ENCODE data around the gene CBARP. TPM values are rescaled to one million over a fixed set of nuclear protein-coding genes. Genes with fewer than 3 reads are reported as not detected.

CBARP gene
- total and polyA plus RNA-seq, 2 of the 13 experiments (the other 11 are each of a cell fraction or from before 2014, with no cell fraction given) = 1.2 to 1.4 TPM

GRCh38 chr19:1284293-1284978 lies 46.6 kb upstream of the CBARP start (continued):
- TF ChIP-seq SOX6 (IDR thresholded peaks at IDR 0.05) (no peak), SOX6 (CRISPR knock-in tag; IDR thresholded peaks at IDR 0.05) (no peak), CREBL2 (CRISPR knock-in tag; IDR thresholded peaks at IDR 0.05; ENCODE audit: borderline replicate concordance) (no peak), ATAD3A (CRISPR knock-in tag; IDR thresholded peaks at IDR 0.05) (no peak), NR2F6 (IDR thresholded peaks at IDR 0.05) (peak; percentile 59), NR2F6 (CRISPR knock-in tag; IDR thresholded peaks at IDR 0.05) (peak; percentile 32; the same call in 1 of the 2 replicates), ZFP36L2 (CRISPR knock-in tag; IDR thresholded peaks at IDR 0.05) (no peak), JARID2 (CRISPR knock-in tag; IDR thresholded peaks at IDR 0.05; ENCODE audit: insufficient replicate concordance) (no peak)

GRCh38 chr19:1283917-1284292 lies 46.1 kb upstream of the CBARP start:
- POLR2A ChIA-PET = interaction anchor here (0.6 to 3.5 kb wide), 22 partner anchors 8 to 207 kb away, joined by 3 to 61 read pairs (median 6); partner anchors contain the start of genes CIRBP, FAM174C and REEP6
- BruUV-seq (replicated peaks) = no TSS peak
- ATAC-seq (no peak; the same call in 2 of the 3 replicates), FAIRE-seq (no peak), DNase-seq (ENCODE audit: low spot score) (no peak)
- H3K4me1 ChIP-seq (ENCODE audit: insufficient read depth, low read length) = peaks cover 47% of the 10 kb centered on the region
- no CpG with 5 or more reads among the region's 12 CpGs for WGBS (ENCODE audit: low lambda C conversion rate)
- no peaks in the 10 kb centered on the region for H4K20me1 ChIP-seq (ENCODE audit: insufficient read depth, low read length)
- peaks cover 2 to 5% of the 10 kb centered on the region in 2 experiments; a peak in 3 of 5 replicates for H3K36me3 ChIP-seq (replicated peaks in 1 of 2; ENCODE audit: control insufficient read depth in 1 of 2, insufficient read depth in 2 of 2, low read length in 2 of 2)
- peak overlapping the region; percentile 60 for H3K9ac ChIP-seq (ENCODE audit: insufficient read depth, low read depth, low read length)
- intact Hi-C loops (cut with micrococcal nuclease; ENCODE audit: unreplicated experiment) = no loop called here
- no peak overlapping the region for H2AFZ ChIP-seq (ENCODE audit: low read length)
- H3K9me3 ChIP-seq (ENCODE audit: low read length) = no peaks in the 10 kb centered on the region
- peak overlapping the region; percentile 75 for H3K27ac ChIP-seq (ENCODE audit: extremely low read length, insufficient read depth, low read length)
- peak overlapping the region; percentile 89 for H3K4me2 ChIP-seq (ENCODE audit: low read depth, low read length)
- CTCF ChIA-PET (ENCODE audit: low intra/inter-chr PET ratio, low total read pairs) = no interaction called here
- H3K27me3 ChIP-seq (ENCODE audit: control insufficient read depth in 1 of 2, insufficient read depth in 2 of 2, low read length in 2 of 2) = no peaks in the 10 kb centered on the region; a peak in 1 of 5 replicates
- H3K79me2 ChIP-seq (ENCODE audit: insufficient read depth, low read length) = peaks cover 22% of the 10 kb centered on the region
- in situ Hi-C loops (cut with HindIII; ENCODE audit: extremely low pct_ligation_motif_present, low pct_unique_long_range_greater_than_20kb) = loop anchor here (5.0 kb wide), 2 partner anchors 33 to 88 kb away; no protein-coding TSS in a partner anchor
- peak overlapping the region; percentile 59 to 70 (median 63) for H3K4me3 ChIP-seq (replicated peaks in 1 of 3; ENCODE audit: insufficient read depth in 1 of 3, low read depth in 2 of 3, low read length in 3 of 3)
- TF ChIP-seq ZNF766 (CRISPR knock-in tag; IDR thresholded peaks at IDR 0.05; ENCODE audit: borderline replicate concordance) = no peak
- 0 out of 2 replicates have a peak, but pooled peaks have one; percentile 23 for TF ChIP-seq ZC3H13 (CRISPR knock-in tag; IDR thresholded peaks at IDR 0.05)
- no peak for TF ChIP-seq TMF1 (CRISPR knock-in tag; IDR thresholded peaks at IDR 0.05; ENCODE audit: low read depth)
- no peak for TF ChIP-seq SALL2 (CRISPR knock-in tag; IDR thresholded peaks at IDR 0.05)
- no peak for TF ChIP-seq ZMYM2 (CRISPR knock-in tag; IDR thresholded peaks at IDR 0.05)
- TF ChIP-seq SP2 (CRISPR knock-in tag; IDR thresholded peaks at IDR 0.05) = no peak
- no peak for TF ChIP-seq MAFK (conservative IDR thresholded peaks at IDR 0.05 in 1 of 2, IDR thresholded peaks at IDR 0.05 in 1 of 2; ENCODE audit: low read length in 2 of 2)
- peak; percentile 26 for TF ChIP-seq RBM39 (IDR thresholded peaks at IDR 0.05; ENCODE audit: low read depth, low read length, poor library complexity, severe bottlenecking)
- no peak for TF ChIP-seq E2F2 (CRISPR knock-in tag; IDR thresholded peaks at IDR 0.05; ENCODE audit: borderline replicate concordance)
- no peak for TF ChIP-seq RCOR2 (CRISPR knock-in tag; IDR thresholded peaks at IDR 0.05)
- no peak for TF ChIP-seq ZNF746 (CRISPR knock-in tag; IDR thresholded peaks at IDR 0.05)
- TF ChIP-seq ZNF10 (CRISPR knock-in tag; IDR thresholded peaks at IDR 0.05; ENCODE audit: borderline replicate concordance, low read depth) = no peak
- no peak for TF ChIP-seq TCF7 (IDR thresholded peaks at IDR 0.05; ENCODE audit: low read depth)
- no peak for TF ChIP-seq ZNF644 (CRISPR knock-in tag; IDR thresholded peaks at IDR 0.05; ENCODE audit: low read depth)
- no peak for TF ChIP-seq STAG1 (CRISPR knock-in tag; IDR thresholded peaks at IDR 0.05)
- 0 out of 2 replicates have a peak, but pooled peaks have one; percentile 38 for TF ChIP-seq LBX2 (CRISPR knock-in tag; IDR thresholded peaks at IDR 0.05; ENCODE audit: borderline replicate concordance)
- TF ChIP-seq ZSCAN30 (CRISPR knock-in tag; IDR thresholded peaks at IDR 0.05) = 0 out of 2 replicates have a peak, but pooled peaks have one; percentile 20
